Loucy (cell line): ENCODE results near the gene PLEKHA7.

Experiments
- CTCF ChIP-seq: fragments of 200-600 bp; sonication (generic); conservative IDR thresholded peaks from 2 replicates; pipeline ENCODE4 v1.5.1; 2014; ENCODE audit warnings: mild to moderate bottlenecking, antibody characterized with exemption, low read length
- EZH2phosphoT487 ChIP-seq: fragments of 200-600 bp; IDR thresholded peaks from 2 replicates; pipeline ENCODE4 v1.6.1; 2018; ENCODE audit warnings: antibody characterized with exemption, mild to moderate bottlenecking, moderate library complexity, borderline replicate concordance

- TF ChIP-seq EZH2phosphoT487 (no peak), CTCF (no peak)
Observed at GRCh38 chr11:16962146-16962545, 52.1 kb downstream of the PLEKHA7 start.
